WTC11 (cell line): ENCODE results near the gene MCF2L2.

Experiments
- ETV6 ChIP-seq: sonication (generic); formaldehyde crosslinking; IDR thresholded peaks from 2 replicates; pipeline ENCODE4 v1.8.1; 2022; ENCODE audit warnings: mild to moderate bottlenecking, missing genetic modification reagents
- GABPB1 ChIP-seq: sonication (generic); formaldehyde crosslinking; IDR thresholded peaks from 2 replicates; pipeline ENCODE4 v1.8.1; 2023; ENCODE audit warnings: mild to moderate bottlenecking, missing genetic modification reagents

DNA sequence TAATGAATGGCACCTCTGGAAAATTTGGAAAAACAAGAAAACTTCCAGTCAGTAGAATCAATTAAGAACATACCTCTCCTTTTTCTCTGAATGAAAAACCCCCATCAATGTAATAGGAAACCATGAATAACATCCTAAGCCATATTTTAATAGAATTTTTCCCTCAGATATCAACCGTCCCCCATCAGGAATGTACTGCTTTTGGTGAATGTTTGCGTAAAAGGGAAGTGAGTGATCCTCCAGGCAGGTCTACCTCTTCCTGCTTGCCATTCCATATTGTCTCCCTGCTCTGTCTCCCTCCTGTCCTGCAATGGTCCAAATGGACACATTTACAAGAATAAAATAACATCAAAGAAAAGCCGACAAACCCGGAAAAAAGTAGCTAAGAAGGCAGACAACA lies 296.7 kb downstream of the MCF2L2 start:
- TF ChIP-seq ETV6 (CRISPR knock-in tag) (no peak), GABPB1 (CRISPR knock-in tag) (no peak)
